Ovary (tissue), 3 donors: ENCODE measurements around the gene RND1.

ENCODE experiments used
- POLR2A ChIP-seq: fragments of 450-650 bp; IDR thresholded peaks from one replicate; pipeline ENCODE4 v1.6.1; 2017; ENCODE audit warnings: antibody characterized with exemption, mild to moderate bottlenecking, moderate library complexity
- TF ChIP-seq, protein P1 (sequence below), 3 donors: fragments of 450-650 bp in 2 of 3; fragments of 200-600 bp in 1 of 3; IDR thresholded peaks; one replicate each; pipeline versions ENCODE4 v1.5.1 to v1.8.0; 2016 to 2022; ENCODE audit warnings: antibody characterized with exemption in 3 of 3, mild to moderate bottlenecking in 1 of 3
- donor health status: DM: no; HTN: no; CAD: no.

DNA sequence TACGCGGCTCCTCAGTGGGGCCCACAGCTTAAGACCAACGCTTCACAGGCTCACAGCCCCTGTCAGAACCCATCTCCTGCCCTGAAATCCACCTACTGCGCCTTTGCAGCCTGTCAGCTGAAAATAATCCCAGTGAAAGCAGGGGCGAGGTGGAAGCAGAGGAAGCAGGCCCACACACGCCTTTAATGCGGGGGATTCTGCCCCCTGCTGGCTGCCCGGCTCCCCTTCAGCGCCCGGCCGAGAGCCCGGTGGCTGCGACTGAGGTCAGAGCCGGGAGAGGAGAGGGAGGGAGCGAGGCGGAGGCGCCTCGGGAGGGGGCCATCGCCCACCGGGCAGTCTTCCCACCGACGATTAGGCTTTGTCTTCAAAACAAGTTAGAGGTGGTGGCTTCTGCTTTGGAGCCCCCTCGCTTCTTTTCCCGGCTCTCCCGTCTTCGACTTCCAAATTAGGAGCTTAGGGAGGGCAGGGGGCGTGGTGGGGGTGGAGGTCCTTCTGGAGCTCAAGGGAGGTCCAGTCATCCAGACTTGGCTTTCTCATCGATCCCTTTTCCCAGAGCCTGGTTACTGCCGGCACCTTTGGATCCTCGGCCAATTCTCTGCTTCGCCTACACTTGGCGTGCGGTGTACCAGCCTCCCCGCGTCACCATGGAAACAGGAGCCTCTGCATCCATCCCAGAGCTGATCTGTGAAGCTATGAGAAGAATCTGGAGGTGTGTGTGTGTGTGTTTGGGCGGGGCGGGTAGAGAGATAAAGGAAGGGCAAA is 25.2 kb upstream of the RND1 start:
- no peak for TF ChIP-seq POLR2A
- TF ChIP-seq, protein P1, sequence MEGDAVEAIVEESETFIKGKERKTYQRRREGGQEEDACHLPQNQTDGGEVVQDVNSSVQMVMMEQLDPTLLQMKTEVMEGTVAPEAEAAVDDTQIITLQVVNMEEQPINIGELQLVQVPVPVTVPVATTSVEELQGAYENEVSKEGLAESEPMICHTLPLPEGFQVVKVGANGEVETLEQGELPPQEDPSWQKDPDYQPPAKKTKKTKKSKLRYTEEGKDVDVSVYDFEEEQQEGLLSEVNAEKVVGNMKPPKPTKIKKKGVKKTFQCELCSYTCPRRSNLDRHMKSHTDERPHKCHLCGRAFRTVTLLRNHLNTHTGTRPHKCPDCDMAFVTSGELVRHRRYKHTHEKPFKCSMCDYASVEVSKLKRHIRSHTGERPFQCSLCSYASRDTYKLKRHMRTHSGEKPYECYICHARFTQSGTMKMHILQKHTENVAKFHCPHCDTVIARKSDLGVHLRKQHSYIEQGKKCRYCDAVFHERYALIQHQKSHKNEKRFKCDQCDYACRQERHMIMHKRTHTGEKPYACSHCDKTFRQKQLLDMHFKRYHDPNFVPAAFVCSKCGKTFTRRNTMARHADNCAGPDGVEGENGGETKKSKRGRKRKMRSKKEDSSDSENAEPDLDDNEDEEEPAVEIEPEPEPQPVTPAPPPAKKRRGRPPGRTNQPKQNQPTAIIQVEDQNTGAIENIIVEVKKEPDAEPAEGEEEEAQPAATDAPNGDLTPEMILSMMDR (IDR thresholded peaks at IDR 0.05): peak; percentile 77 to 83 (median 78)
